Adrenal gland (tissue), 12 donors: ENCODE data around the gene BEST2. TPM values are rescaled to one million over a fixed set of nuclear protein-coding genes. Genes with fewer than 3 reads are reported as not detected.

Experiments
- DNase-seq, 7 donors: peaks; one replicate each; pipeline ENCODE4 v3.0.0-alpha.2; 2019 to 2020
- H3K27ac ChIP-seq, 5 donors: fragments of 200-600 bp; sonication (generic) in 4 of 5; 1 replicate in 3 of 5; 2 replicates in 2 of 5; pipeline versions ENCODE4 v1.5.1 to v1.8.0; 2016 to 2020; ENCODE audit warnings: mild to moderate bottlenecking in 1 of 5
- H3K27me3 ChIP-seq: fragments of 200-600 bp; 2 replicates; pipeline ENCODE4 v1.8.0; 2021
- H3K36me3 ChIP-seq, 2 donors: fragments of 200-600 bp; replicated peaks in 1 of 2; 1 replicate in 1 of 2; 2 replicates in 1 of 2; pipeline versions ENCODE4 v1.5.1 to v1.8.0; 2018 to 2022
- H3K4me1 ChIP-seq, 2 donors: fragments of 200-600 bp; replicated peaks in 1 of 2; 1 replicate in 1 of 2; 2 replicates in 1 of 2; pipeline versions ENCODE4 v1.5.1 to v1.8.0; 2018 to 2021
- H3K4me3 ChIP-seq, 4 donors: fragments of 200-600 bp; sonication (generic) in 3 of 4; one replicate each; pipeline ENCODE4 v1.5.1; 2016 to 2018
- H3K9me3 ChIP-seq, 3 donors: fragments of 200-600 bp; sonication (generic) in 1 of 3; replicated peaks in 1 of 3; 1 replicate in 2 of 3; 2 replicates in 1 of 3; pipeline versions ENCODE4 v1.5.1 to v1.8.0; 2016 to 2021
- POLR2A ChIP-seq, 2 donors: fragments of 450-650 bp; IDR thresholded peaks; one replicate each; pipeline ENCODE4 v1.6.1; 2017; ENCODE audit warnings: antibody characterized with exemption in 2 of 2, mild to moderate bottlenecking in 2 of 2, moderate library complexity in 1 of 2
- WGBS, 4 donors: extraction: QIAGEN DNeasy Blood & Tissue Kit in 2 of 4; methylation state at CpG; one replicate each; pipeline versions ENCODE4 v1.1.5 to v1.1.7; 2013 to 2017; 5-methylcytosine and 5-hydroxymethylcytosine counted together
- intact Hi-C, 2 donors: fragments of 100-400 bp; cut with DNase I; formaldehyde crosslinking; loops; one replicate each; pipeline versions ENCODE4 v1.14.1 to v1.15.0; 2022 to 2023
- polyA plus RNA-seq, 3 donors: library from polyadenylated mRNA; stranded (reverse); fragments of 200-250 nt in 2 of 3; fragments of 350-450 nt in 1 of 3; fragmentation: Illumina TruSeq in 1 of 3; extraction: RNeasy Lipid Tissue Mini Kit (QIAGEN cat#74804) in 1 of 3; gene quantifications; one replicate each; pipeline ENCODE4 v1.2.3, GENCODE V29; 2013 to 2014
- total RNA-seq, 9 donors: library from RNA; depleted of rRNA in 4 of 9; stranded (reverse); fragments of >200 nt in 4 of 9; fragments of 120-200 nt in 1 of 9; fragmentation: NEBNext Ultra II Directional in 1 of 9; extraction: Animal tissue kit (Norgen Biotek cat#: 25700) in 1 of 9; gene quantifications; one replicate each; pipeline versions ENCODE4 v1.1.0 to v1.2.4, GENCODE V29; 2013 to 2023
- TF ChIP-seq, protein P1 (sequence below), 6 experiments: fragments of 450-650 bp in 4 of 6; fragments of 200-600 bp in 2 of 6; sonication (generic) in 1 of 6; IDR thresholded peaks; 1 replicate in 5 of 6; 2 replicates in 1 of 6; pipeline versions ENCODE4 v1.5.1 to v1.8.0; 2016 to 2021; ENCODE audit warnings: antibody characterized with exemption in 6 of 6, mild to moderate bottlenecking in 2 of 6, moderate library complexity in 1 of 6
- donor health status: healthy with polysubstance abuse.
- donor health status: Bipolar disorder and iron deficiency.
- donor health status: DM: yes; HTN: yes; CAD: no.
- donor health status: DM: no; HTN: no; CAD: no.
- donor health status: DM: no; HTN: no; CAD: no.
- donor health status: DM: yes; HTN: yes; CAD: no.

Gene BEST2
- total and polyA plus RNA-seq, 12 donors = not detected

- 6 to 15% (median 12%) methylated on average over 12 to 13 of the region's 13 CpGs for WGBS, 4 donors
- TF ChIP-seq, protein P1, sequence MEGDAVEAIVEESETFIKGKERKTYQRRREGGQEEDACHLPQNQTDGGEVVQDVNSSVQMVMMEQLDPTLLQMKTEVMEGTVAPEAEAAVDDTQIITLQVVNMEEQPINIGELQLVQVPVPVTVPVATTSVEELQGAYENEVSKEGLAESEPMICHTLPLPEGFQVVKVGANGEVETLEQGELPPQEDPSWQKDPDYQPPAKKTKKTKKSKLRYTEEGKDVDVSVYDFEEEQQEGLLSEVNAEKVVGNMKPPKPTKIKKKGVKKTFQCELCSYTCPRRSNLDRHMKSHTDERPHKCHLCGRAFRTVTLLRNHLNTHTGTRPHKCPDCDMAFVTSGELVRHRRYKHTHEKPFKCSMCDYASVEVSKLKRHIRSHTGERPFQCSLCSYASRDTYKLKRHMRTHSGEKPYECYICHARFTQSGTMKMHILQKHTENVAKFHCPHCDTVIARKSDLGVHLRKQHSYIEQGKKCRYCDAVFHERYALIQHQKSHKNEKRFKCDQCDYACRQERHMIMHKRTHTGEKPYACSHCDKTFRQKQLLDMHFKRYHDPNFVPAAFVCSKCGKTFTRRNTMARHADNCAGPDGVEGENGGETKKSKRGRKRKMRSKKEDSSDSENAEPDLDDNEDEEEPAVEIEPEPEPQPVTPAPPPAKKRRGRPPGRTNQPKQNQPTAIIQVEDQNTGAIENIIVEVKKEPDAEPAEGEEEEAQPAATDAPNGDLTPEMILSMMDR (IDR thresholded peaks at IDR 0.05) = no peak
- TF ChIP-seq POLR2A (IDR thresholded peaks at IDR 0.05) = no peak
- Histone ChIP-seq H3K9me3 (no peaks in the 10 kb centered on the region), H3K27me3 (no peaks in the 10 kb centered on the region), H3K4me1 (peaks cover 20 to 29% of the 10 kb centered on the region in 2 donors), H3K36me3 (peaks cover 0 to 21% of the 10 kb centered on the region in 2 donors), H3K4me3 (peak overlapping the region; percentile 71 to 97 (median 84)), H3K27ac (peak overlapping the region in 3 of 5 donors; percentile 84 to 89 (median 86))
- no peak for DNase-seq
- intact Hi-C loops = no loop called here
Measured at GRCh38 chr19:12737835-12738351, 13.7 kb upstream of the BEST2 start.

GRCh38 chr19:12745166-12745897 lies 6.3 kb upstream of the BEST2 start:
- 77 to 84% (median 81%) methylated on average over 13 to 22 of the region's 22 CpGs for WGBS, 4 donors
- H3K4me3 ChIP-seq = no peak overlapping the region
- intact Hi-C loops = no loop called here
- H3K9me3 ChIP-seq = no peaks in the 10 kb centered on the region
- DNase-seq = no peak
- TF ChIP-seq POLR2A (IDR thresholded peaks at IDR 0.05) = no peak
- TF ChIP-seq, protein P1 (IDR thresholded peaks at IDR 0.05) = no peak
- H3K27me3 ChIP-seq = no peaks in the 10 kb centered on the region
- H3K4me1 ChIP-seq = no peaks in the 10 kb centered on the region
- H3K27ac ChIP-seq = no peak overlapping the region
- peaks cover 0 to 43% of the 10 kb centered on the region in 2 donors for H3K36me3 ChIP-seq

- no peaks in the 10 kb centered on the region for H3K27me3 ChIP-seq
Measured at GRCh38 chr19:12748489-12748888, 3.1 kb upstream of the BEST2 start.

GRCh38 chr19:12749938-12750521 lies 1.6 kb upstream of the BEST2 start:
- Histone ChIP-seq H3K9me3 (no peaks in the 10 kb centered on the region), H3K27ac (no peak overlapping the region), H3K27me3 (no peaks in the 10 kb centered on the region), H3K4me1 (no peaks in the 10 kb centered on the region), H3K4me3 (no peak overlapping the region), H3K36me3 (peaks cover 0 to 25% of the 10 kb centered on the region in 2 donors)
- no peak for TF ChIP-seq POLR2A (IDR thresholded peaks at IDR 0.05)
- TF ChIP-seq, protein P1 (IDR thresholded peaks at IDR 0.05) = no peak
- WGBS, 4 donors = 36 to 45% (median 42%) methylated on average over 8 to 24 of the region's 24 CpGs
- intact Hi-C loops = loop anchor here in 1 of 2 donors (5.0 kb wide), 1 partner anchor 33 kb away; no protein-coding TSS in a partner anchor
- no peak for DNase-seq

More at GRCh38 chr19:12748489-12748888, 3.1 kb upstream of the BEST2 start:
- no peak overlapping the region for H3K27ac ChIP-seq
- intact Hi-C loops = no loop called here
- peaks cover 0 to 34% of the 10 kb centered on the region in 2 donors for H3K36me3 ChIP-seq
- 82 to 85% (median 84%) methylated on average over 4 to 6 of the region's 6 CpGs for WGBS, 4 donors
- H3K4me3 ChIP-seq = no peak overlapping the region
- no peaks in the 10 kb centered on the region for H3K9me3 ChIP-seq
- H3K4me1 ChIP-seq = no peaks in the 10 kb centered on the region
- TF ChIP-seq POLR2A (IDR thresholded peaks at IDR 0.05) = no peak
- TF ChIP-seq, protein P1 (IDR thresholded peaks at IDR 0.05) = no peak
- DNase-seq = no peak
